H1 (cell line): Measurements from ENCODE around the gene MAST1. TPM values are rescaled to one million over a fixed set of nuclear protein-coding genes. Genes with fewer than 3 reads are reported as not detected.

Source experiments
- CTCF ChIA-PET: fragments of 300-600 bp; sonication (Branson Sonifier 250); formaldehyde crosslinking; loops from one replicate; lab custom pipeline; 2021; ENCODE audit not compliant: partially characterized antibody; lab: Charles Lee
- POLR2A ChIA-PET: fragments of 300-600 bp; sonication (Branson Sonifier 250); formaldehyde crosslinking; loops from one replicate; lab custom pipeline; 2021; ENCODE audit warnings: inconsistent platforms; ENCODE audit not compliant: partially characterized antibody; lab: Charles Lee
- DNase-seq, 2 experiments: peaks; one replicate each; pipeline versions ENCODE4 v3.0.0 to v3.0.0-alpha.2; 2010 to 2022; ENCODE audit warnings: low spot score in 2 of 2, low read depth in 1 of 2, mixed read lengths in 1 of 2
- FAIRE-seq: peaks from 2 replicates; lab custom pipeline; 2011; peaks lifted over from hg19 to GRCh38; lab: Jason Lieb, UNC
- H2AFZ ChIP-seq: 2 replicates; pipeline ENCODE4 v1.8.1; 2012; ENCODE audit warnings: low read length, inconsistent platforms
- H2AK5ac ChIP-seq: 2 replicates; pipeline ENCODE4 v1.6.1; 2013; ENCODE audit warnings: low read depth, low read length
- H2BK120ac ChIP-seq: replicated peaks from 2 replicates; pipeline ENCODE3; 2013; ENCODE audit warnings: low read depth, low read length, inconsistent platforms
- H2BK12ac ChIP-seq: 2 replicates; pipeline ENCODE4 v1.6.1; 2013; ENCODE audit warnings: low read depth, low read length
- H2BK15ac ChIP-seq: 2 replicates; pipeline ENCODE4 v1.6.1; 2013; ENCODE audit warnings: low read length
- H2BK20ac ChIP-seq: 2 replicates; pipeline ENCODE4 v1.6.1; 2013; ENCODE audit warnings: low read length
- H2BK5ac ChIP-seq: 2 replicates; pipeline ENCODE4 v1.6.1; 2013; ENCODE audit warnings: low read depth, low read length
- H3K14ac ChIP-seq: 2 replicates; pipeline ENCODE4 v1.6.1; 2013; ENCODE audit warnings: inconsistent platforms; ENCODE audit not compliant: insufficient read length
- H3K18ac ChIP-seq: 2 replicates; pipeline ENCODE4 v1.6.1; 2013; ENCODE audit warnings: low read length; ENCODE audit errors: extremely low read depth
- H3K23ac ChIP-seq: 2 replicates; pipeline ENCODE4 v1.6.1; 2013; ENCODE audit warnings: inconsistent platforms; ENCODE audit not compliant: insufficient read length
- H3K23me2 ChIP-seq: 2 replicates; pipeline ENCODE4 v1.6.1; 2013; ENCODE audit warnings: low read depth, low read length
- H3K27ac ChIP-seq: 2 replicates; pipeline ENCODE4 v1.6.1; 2011; ENCODE audit warnings: low read depth, low read length, inconsistent platforms
- H3K27me3 ChIP-seq, 4 experiments: replicated peaks in 1 of 4; 1 replicate in 1 of 4; 2 replicates in 3 of 4; pipeline versions ENCODE4 v1.6.1 to v1.8.1; 2011 to 2013; ENCODE audit warnings: low read length in 3 of 4, mild to moderate bottlenecking in 3 of 4, inconsistent platforms in 2 of 4, mixed read lengths in 2 of 4, moderate library complexity in 1 of 4; ENCODE audit not compliant: control insufficient read depth in 3 of 4, insufficient read depth in 3 of 4; ENCODE audit errors: extremely low read depth in 1 of 4
- H3K36me3 ChIP-seq, 4 experiments: 2 replicates each; pipeline versions ENCODE4 v1.6.1 to v1.8.1; 2011 to 2013; ENCODE audit warnings: mild to moderate bottlenecking in 4 of 4, low read length in 3 of 4, moderate library complexity in 2 of 4, control low read depth in 1 of 4, inconsistent platforms in 1 of 4; ENCODE audit not compliant: insufficient read depth in 4 of 4, control insufficient read depth in 2 of 4
- H3K4ac ChIP-seq: replicated peaks from 2 replicates; pipeline ENCODE3; 2013; ENCODE audit warnings: low read length, low read depth, mixed read lengths, inconsistent platforms; ENCODE audit not compliant: insufficient read length
- H3K4me1 ChIP-seq, 4 experiments: replicated peaks in 1 of 4; 1 replicate in 1 of 4; 2 replicates in 3 of 4; pipeline versions ENCODE4 v1.6.1 to v1.8.1; 2011 to 2013; ENCODE audit warnings: low read length in 3 of 4, inconsistent platforms in 2 of 4, mixed read lengths in 1 of 4; ENCODE audit not compliant: insufficient read depth in 4 of 4, control insufficient read depth in 3 of 4
- H3K4me2 ChIP-seq, 2 experiments: 2 replicates each; pipeline versions ENCODE4 v1.6.1 to v1.8.1; 2011 to 2013; ENCODE audit warnings: low read depth in 2 of 2, low read length in 2 of 2, control low read depth in 1 of 2, inconsistent platforms in 1 of 2, mild to moderate bottlenecking in 1 of 2; ENCODE audit not compliant: insufficient read depth in 1 of 2
- H3K4me3 ChIP-seq, 4 experiments: fragments of 200-600, 300-600 bp in 1 of 4; sonication (generic), shearing (Covaris generic), sonication (Bioruptor Twin) in 1 of 4; 2 replicates each; pipeline versions ENCODE4 v1.5.1 to v1.8.1; 2011 to 2016; ENCODE audit warnings: low read length in 4 of 4, low read depth in 3 of 4, control low read depth in 2 of 4, inconsistent platforms in 2 of 4, mild to moderate bottlenecking in 2 of 4, mixed read lengths in 1 of 4, moderate library complexity in 1 of 4; ENCODE audit not compliant: insufficient read depth in 2 of 4; ENCODE audit errors: extremely low read depth in 1 of 4
- H3K56ac ChIP-seq: replicated peaks from 2 replicates; pipeline ENCODE3; 2013; ENCODE audit warnings: low read depth, mild to moderate bottlenecking, mixed read lengths, low read length, inconsistent platforms; ENCODE audit not compliant: insufficient read length
- H3K79me1 ChIP-seq: 2 replicates; pipeline ENCODE4 v1.6.1; 2013; ENCODE audit warnings: low read depth, low read length, control low read depth
- H3K79me2 ChIP-seq, 2 experiments: 2 replicates each; pipeline versions ENCODE4 v1.6.1 to v1.8.1; 2012 to 2013; ENCODE audit warnings: low read length in 2 of 2, mild to moderate bottlenecking in 2 of 2, inconsistent platforms in 1 of 2; ENCODE audit not compliant: insufficient read depth in 2 of 2, control insufficient read depth in 1 of 2
- H3K9ac ChIP-seq, 4 experiments: replicated peaks in 1 of 4; 1 replicate in 1 of 4; 2 replicates in 3 of 4; pipeline versions ENCODE4 v1.6.1 to v1.8.1; 2011 to 2013; ENCODE audit warnings: low read depth in 3 of 4, low read length in 3 of 4, control low read depth in 2 of 4, mild to moderate bottlenecking in 2 of 4, moderate library complexity in 2 of 4, inconsistent platforms in 1 of 4; ENCODE audit errors: extremely low read depth in 1 of 4
- H3K9me3 ChIP-seq, 2 experiments: 2 replicates each; pipeline versions ENCODE4 v1.6.1 to v1.8.1; 2012 to 2013; ENCODE audit warnings: mild to moderate bottlenecking in 2 of 2, moderate library complexity in 2 of 2, control low read depth in 1 of 2, inconsistent platforms in 1 of 2, low read depth in 1 of 2, low read length in 1 of 2, mixed read lengths in 1 of 2; ENCODE audit not compliant: insufficient read depth in 2 of 2
- H4K20me1 ChIP-seq, 2 experiments: replicated peaks in 1 of 2; 2 replicates each; pipeline versions ENCODE3 to v1.8.1; 2011 to 2013; ENCODE audit warnings: inconsistent platforms in 2 of 2, low read length in 2 of 2, mild to moderate bottlenecking in 1 of 2; ENCODE audit not compliant: insufficient read depth in 2 of 2, control insufficient read depth in 1 of 2
- H4K5ac ChIP-seq: 2 replicates; pipeline ENCODE4 v1.6.1; 2013; ENCODE audit warnings: low read length, low read depth, mixed read lengths, inconsistent platforms; ENCODE audit not compliant: insufficient read length
- H4K8ac ChIP-seq: 2 replicates; pipeline ENCODE4 v1.8.0; 2013; ENCODE audit warnings: mild to moderate bottlenecking, moderate library complexity, low read length, inconsistent platforms; ENCODE audit not compliant: insufficient read depth; ENCODE audit errors: extremely low read depth
- H4K91ac ChIP-seq: replicated peaks from 2 replicates; pipeline ENCODE3; 2013; ENCODE audit warnings: low read length, mixed read lengths, inconsistent platforms; ENCODE audit not compliant: insufficient read length
- CHD2 ChIP-seq: IDR thresholded peaks from 2 replicates; pipeline ENCODE4 v1.6.1; 2012; ENCODE audit warnings: low read length, improper control_type of control experiment
- JUND ChIP-seq: IDR thresholded peaks from 2 replicates; pipeline ENCODE4 v1.6.1; 2011; ENCODE audit warnings: mild to moderate bottlenecking, improper control_type of control experiment, low read length
- SP1 ChIP-seq: IDR thresholded peaks from 2 replicates; pipeline ENCODE4 v1.6.1; 2011; ENCODE audit warnings: low read depth, low read length
- SP2 ChIP-seq: IDR thresholded peaks from 2 replicates; pipeline ENCODE4 v1.6.1; 2012; ENCODE audit warnings: mild to moderate bottlenecking, low read length, inconsistent platforms
- WGBS, 2 experiments: shearing (Covaris generic) in 1 of 2; methylation state at CpG; one replicate each; pipeline versions ENCODE4 v1.1.6 to v1.1.7; 2013 to 2015; ENCODE audit warnings: low lambda C conversion rate in 2 of 2, mixed read lengths in 2 of 2, inconsistent platforms in 1 of 2, low coverage in 1 of 2, missing lambda C conversion rate in 1 of 2; ENCODE audit not compliant: insufficient replicate concordance in 2 of 2, insufficient coverage in 1 of 2, insufficient read length in 1 of 2; ENCODE audit errors: extremely low coverage in 1 of 2, missing lambda C conversion rate in 1 of 2; 5-methylcytosine and 5-hydroxymethylcytosine counted together
- polyA plus RNA-seq, 7 experiments: library from polyadenylated mRNA; depleted of rRNA in 3 of 7; stranded (reverse) in 5 of 7; unstranded in 2 of 7; fragments of >200 nt in 5 of 7; fragments of 200-250 nt in 2 of 7; gene quantifications; 1 replicate in 5 of 7; 2 replicates in 1 of 7; 4 replicates in 1 of 7; pipeline versions ENCODE4 v1.2.1 to v1.2.3, GENCODE V29; 2011 to 2013; ENCODE audit warnings: missing spikeins in 2 of 7, mixed read lengths in 2 of 7
- total RNA-seq: library from RNA; stranded (reverse); fragmentation: NEBNext Ultra II Directional; extraction: Animal tissue kit (Norgen Biotek cat#: 25700); gene quantifications from 2 replicates; pipeline ENCODE4 v1.2.1, GENCODE V29; 2021

The MAST1 gene
- total and polyA plus RNA-seq, 2 of the 8 experiments (the other 6 are each of a cell fraction or from before 2014, with no cell fraction given), result 15.6 to 28.3 TPM

GRCh38 chr19:12868540-12869112 is 30.3 kb downstream of the MAST1 start:
- Histone ChIP-seq H3K18ac (no peak overlapping the region), H3K79me2 (no peaks in the 10 kb centered on the region), H3K56ac (no peak overlapping the region), H3K4me2 (no peak overlapping the region), H2BK12ac (no peak overlapping the region), H2BK5ac (no peak overlapping the region), H3K36me3 (peaks cover 0 to 17% (median 9%) of the 10 kb centered on the region in 4 experiments; a peak in 6 of 8 replicates), H4K20me1 (no peaks in the 10 kb centered on the region), H3K79me1 (no peaks in the 10 kb centered on the region), H4K8ac (no peak overlapping the region), H3K4ac (no peak overlapping the region), H2AFZ (no peak overlapping the region), H2BK120ac (no peak overlapping the region), H2AK5ac (no peak overlapping the region), H3K27ac (no peak overlapping the region), H2BK15ac (no peak overlapping the region), H3K23ac (no peak overlapping the region), H3K4me1 (peaks cover 3 to 17% (median 14%) of the 10 kb centered on the region in 4 experiments), H4K5ac (no peak overlapping the region), H3K23me2 (peaks cover 8% of the 10 kb centered on the region; the same call in 1 of the 2 replicates), H4K91ac (no peak overlapping the region), H3K27me3 (no peaks in the 10 kb centered on the region), H3K9me3 (peaks cover 0 to 5% of the 10 kb centered on the region in 2 experiments; a peak in 1 of 4 replicates), H3K14ac (no peak overlapping the region), H3K9ac (no peak overlapping the region), H2BK20ac (no peak overlapping the region), H3K4me3 (no peak overlapping the region)
- POLR2A ChIA-PET, result interaction anchor here (0.8 to 1.8 kb wide), 4 partner anchors 12 to 54 kb away, joined by 3 to 7 read pairs (median 4); partner anchors contain the start of genes DNASE2 and GCDH
- FAIRE-seq (no peak), DNase-seq (peak in 1 of 2 experiments; percentile 76)
- WGBS, 2 experiments, result 92% methylated on average over 10 of the region's 10 CpGs; no CpG with 5 or more reads in 1 of the 2 experiments
- TF ChIP-seq SP1, result peak; percentile 91
- TF ChIP-seq CHD2, result peak; percentile 79
- no peak for TF ChIP-seq JUND
- TF ChIP-seq SP2, result peak; percentile 40; the same call in 1 of the 2 replicates
- CTCF ChIA-PET, result interaction anchor here (0.9 kb wide), 1 partner anchor 243 kb away, joined by 3 read pairs; no protein-coding TSS in a partner anchor
